H9 (cell line): Measurements from ENCODE around the gene TNFSF9. TPM values are rescaled to one million over a fixed set of nuclear protein-coding genes. Genes with fewer than 3 reads are reported as not detected.

Experiments used
- DNase-seq: peaks from one replicate; pipeline ENCODE4 v3.0.0-alpha.2; 2017
- H2AFZ ChIP-seq: one replicate; pipeline ENCODE4 v1.6.1; 2013; ENCODE audit warnings: mild to moderate bottlenecking, low read length, control low read depth, moderate library complexity
- H2AK5ac ChIP-seq: 2 replicates; pipeline ENCODE4 v1.6.1; 2013; ENCODE audit warnings: low read length, control low read depth, mixed read lengths; ENCODE audit not compliant: insufficient read length
- H2BK120ac ChIP-seq: one replicate; pipeline ENCODE4 v1.6.1; 2013; ENCODE audit warnings: low read depth, mild to moderate bottlenecking, low read length, control low read depth, inconsistent platforms; ENCODE audit not compliant: poor library complexity, severe bottlenecking
- H2BK12ac ChIP-seq: 2 replicates; pipeline ENCODE4 v1.6.1; 2013; ENCODE audit warnings: low read length, control low read depth, mixed read lengths, low read depth; ENCODE audit not compliant: insufficient read length
- H2BK15ac ChIP-seq: 2 replicates; pipeline ENCODE4 v1.6.1; 2013; ENCODE audit warnings: low read depth, low read length, control low read depth
- H2BK20ac ChIP-seq: one replicate; pipeline ENCODE4 v1.6.1; 2013; ENCODE audit warnings: low read depth, mild to moderate bottlenecking, low read length, control low read depth, inconsistent platforms; ENCODE audit not compliant: poor library complexity, severe bottlenecking
- H2BK5ac ChIP-seq: 2 replicates; pipeline ENCODE4 v1.6.1; 2013; ENCODE audit warnings: low read length, control low read depth, mixed read lengths; ENCODE audit not compliant: insufficient read length
- H3K14ac ChIP-seq: 2 replicates; pipeline ENCODE4 v1.6.1; 2013; ENCODE audit warnings: low read length, control low read depth; ENCODE audit not compliant: insufficient read depth
- H3K18ac ChIP-seq: 2 replicates; pipeline ENCODE4 v1.6.1; 2013; ENCODE audit warnings: low read depth, mild to moderate bottlenecking, mixed read lengths, low read length, control low read depth; ENCODE audit not compliant: insufficient read length
- H3K23ac ChIP-seq: 2 replicates; pipeline ENCODE4 v1.6.1; 2013; ENCODE audit warnings: low read length, control low read depth, mixed read lengths, low read depth; ENCODE audit not compliant: insufficient read length
- H3K23me2 ChIP-seq: 2 replicates; pipeline ENCODE4 v1.6.1; 2013; ENCODE audit warnings: low read depth, mild to moderate bottlenecking, mixed read lengths, low read length, control low read depth; ENCODE audit not compliant: insufficient read length, poor library complexity, severe bottlenecking
- H3K27ac ChIP-seq: 2 replicates; pipeline ENCODE4 v1.5.1; 2013; ENCODE audit warnings: low read length, control low read depth, mixed read lengths, low read depth; ENCODE audit not compliant: insufficient read length
- H3K27me3 ChIP-seq: 2 replicates; pipeline ENCODE4 v1.6.1; 2013; ENCODE audit warnings: low read length, control low read depth, inconsistent platforms; ENCODE audit not compliant: insufficient read depth
- H3K4ac ChIP-seq: 2 replicates; pipeline ENCODE4 v1.6.1; 2013; ENCODE audit warnings: low read depth, mild to moderate bottlenecking, control low read depth, inconsistent platforms, low read length, moderate library complexity
- H3K4me1 ChIP-seq: 2 replicates; pipeline ENCODE4 v1.6.1; 2013; ENCODE audit warnings: low read length, control low read depth, inconsistent platforms; ENCODE audit not compliant: insufficient read depth
- H3K4me2 ChIP-seq: 2 replicates; pipeline ENCODE4 v1.6.1; 2013; ENCODE audit warnings: low read length, control low read depth, mixed read lengths; ENCODE audit not compliant: insufficient read length, insufficient read depth
- H3K56ac ChIP-seq: 2 replicates; pipeline ENCODE4 v1.6.1; 2013; ENCODE audit warnings: low read depth, mild to moderate bottlenecking, mixed read lengths, low read length, control low read depth; ENCODE audit not compliant: insufficient read length
- H3K79me1 ChIP-seq: 2 replicates; pipeline ENCODE4 v1.6.1; 2013; ENCODE audit warnings: low read depth, mild to moderate bottlenecking, moderate library complexity, low read length, control low read depth, inconsistent platforms; ENCODE audit not compliant: insufficient read depth, poor library complexity, severe bottlenecking
- H3K79me2 ChIP-seq: 2 replicates; pipeline ENCODE4 v1.6.1; 2013; ENCODE audit warnings: low read length, control low read depth, inconsistent platforms; ENCODE audit not compliant: insufficient read depth
- H3K9ac ChIP-seq: 2 replicates; pipeline ENCODE4 v1.6.1; 2013; ENCODE audit warnings: low read length, control low read depth, mixed read lengths; ENCODE audit not compliant: insufficient read length; ENCODE audit errors: extremely low read depth
- H3K9me3 ChIP-seq: one replicate; pipeline ENCODE4 v1.6.1; 2013; ENCODE audit warnings: low read depth, low read length, inconsistent platforms; ENCODE audit not compliant: control insufficient read depth
- H3T11ph ChIP-seq: one replicate; pipeline ENCODE4 v1.6.1; 2013; ENCODE audit warnings: mild to moderate bottlenecking, low read length, control low read depth, inconsistent platforms
- H4K20me1 ChIP-seq: one replicate; pipeline ENCODE4 v1.6.1; 2013; ENCODE audit not compliant: control insufficient read depth, insufficient read length, insufficient read depth
- H4K5ac ChIP-seq: 2 replicates; pipeline ENCODE4 v1.6.1; 2013; ENCODE audit warnings: low read depth, mild to moderate bottlenecking, mixed read lengths, low read length, control low read depth; ENCODE audit not compliant: insufficient read length
- H4K8ac ChIP-seq: replicated peaks from 2 replicates; pipeline ENCODE4 v1.6.1; 2013; ENCODE audit warnings: low read length, control low read depth, mixed read lengths, low read depth; ENCODE audit not compliant: insufficient read length
- H4K91ac ChIP-seq: 2 replicates; pipeline ENCODE4 v1.6.1; 2013; ENCODE audit warnings: low read depth, mild to moderate bottlenecking, moderate library complexity, mixed read lengths, low read length, control low read depth; ENCODE audit not compliant: insufficient read length
- H3K27ac Mint-ChIP-seq, 3 experiments: 2 replicates in 2 of 3; 3 replicates in 1 of 3; pipeline ENCODE4 v1.8.0; 2020 to 2021; ENCODE audit warnings: mixed read lengths in 3 of 3, mild to moderate bottlenecking in 1 of 3, moderate library complexity in 1 of 3
- H3K27me3 Mint-ChIP-seq: 2 replicates; pipeline ENCODE4 v1.8.0; 2021; ENCODE audit warnings: low read depth, mild to moderate bottlenecking, moderate library complexity, mixed read lengths
- H3K36me3 Mint-ChIP-seq, 3 experiments: 2 replicates in 2 of 3; 3 replicates in 1 of 3; pipeline ENCODE4 v1.8.0; 2020 to 2021; ENCODE audit warnings: low read depth in 3 of 3, mixed read lengths in 3 of 3; ENCODE audit not compliant: insufficient read depth in 1 of 3
- H3K4me1 Mint-ChIP-seq, 2 experiments: 2 replicates each; pipeline ENCODE4 v1.8.0; 2020; ENCODE audit warnings: mixed read lengths in 2 of 2
- H3K4me3 Mint-ChIP-seq, 2 experiments: 2 replicates in 1 of 2; 3 replicates in 1 of 2; pipeline ENCODE4 v1.8.0; 2020 to 2021; ENCODE audit warnings: mild to moderate bottlenecking in 2 of 2, mixed read lengths in 2 of 2, moderate library complexity in 1 of 2
- H3K9me3 Mint-ChIP-seq, 2 experiments: 2 replicates in 1 of 2; 3 replicates in 1 of 2; pipeline ENCODE4 v1.8.0; 2020; ENCODE audit warnings: mild to moderate bottlenecking in 2 of 2, mixed read lengths in 2 of 2, moderate library complexity in 1 of 2
- CTCF ChIP-seq: fragments of 200-600 bp; sonication (generic); conservative IDR thresholded peaks from 3 replicates; pipeline ENCODE4 v1.8.0; 2021; ENCODE audit warnings: antibody characterized with exemption, mild to moderate bottlenecking
- WGBS: extraction: QIAGEN DNeasy Blood & Tissue Kit; methylation state at CpG from one replicate; pipeline ENCODE4 v1.1.7; 2013; ENCODE audit warnings: missing lambda C conversion rate, low lambda C conversion rate, mixed read lengths; ENCODE audit not compliant: insufficient read length; ENCODE audit errors: extremely low coverage; 5-methylcytosine and 5-hydroxymethylcytosine counted together
- total RNA-seq: library from RNA; stranded (reverse); gene quantifications from 2 replicates; pipeline ENCODE4 v1.2.1, GENCODE V29; 2021

The TNFSF9 gene
- total RNA-seq, 1 experiment from 2014 or later, result 1.9 TPM

GRCh38 chr19:6481541-6482342, 49.1 kb upstream of the TNFSF9 start, which contains the start of gene DENND1C:
Gene DENND1C, minus strand, starts transcription at chr19:6481787. Its CDS starts 92 bp downstream, at chr19:6481695.
- no peaks in the 10 kb centered on the region for H3K4me1 ChIP-seq

More at GRCh38 chr19:6481541-6482342, 49.1 kb upstream of the TNFSF9 start, which contains the start of gene DENND1C:
- H3T11ph ChIP-seq, result no peak within 1 kb of the TSS
- no peak within 1 kb of the TSS for H4K91ac ChIP-seq
- Mint-ChIP-seq H3K9me3 (no peaks in the 10 kb centered on the region), H3K4me1 (peaks cover 9 to 15% of the 10 kb centered on the region in 2 experiments), H3K4me3 (peak within 1 kb of the TSS in 1 of 2 experiments; percentile 39; a peak in 2 of 5 replicates), H3K27me3 (peaks cover 6% of the 10 kb centered on the region), H3K36me3 (no peaks in the 10 kb centered on the region), H3K27ac (0 out of 7 replicates have a peak within 1 kb of the TSS, but pooled peaks of 1 of the 3 experiments have one; percentile 25)
- H2BK15ac ChIP-seq, result no peak within 1 kb of the TSS
- peak; percentile 61 for DNase-seq
- no peaks in the 10 kb centered on the region for H3K79me2 ChIP-seq
- H3K9ac ChIP-seq, result no peak within 1 kb of the TSS
- H3K56ac ChIP-seq, result no peak within 1 kb of the TSS
- H3K9me3 ChIP-seq, result no peaks in the 10 kb centered on the region
- H4K8ac ChIP-seq, result no peak within 1 kb of the TSS
- H3K23ac ChIP-seq, result no peak within 1 kb of the TSS
- H2BK5ac ChIP-seq, result no peak within 1 kb of the TSS
- peak; percentile 75 for TF ChIP-seq CTCF
- no peak within 1 kb of the TSS for H2BK120ac ChIP-seq
- no peak within 1 kb of the TSS for H2AK5ac ChIP-seq
- H4K5ac ChIP-seq, result no peak within 1 kb of the TSS
- H3K18ac ChIP-seq, result no peak within 1 kb of the TSS
- no peaks in the 10 kb centered on the region for H4K20me1 ChIP-seq
- no peak within 1 kb of the TSS for H3K14ac ChIP-seq
- peaks cover 3% of the 10 kb centered on the region for H3K23me2 ChIP-seq
- no CpG with 5 or more reads among the region's 24 CpGs for WGBS
- H2BK12ac ChIP-seq, result no peak within 1 kb of the TSS
- no peak within 1 kb of the TSS for H3K4me2 ChIP-seq
- H2AFZ ChIP-seq, result no peak within 1 kb of the TSS
- no peak within 1 kb of the TSS for H3K4ac ChIP-seq
- H2BK20ac ChIP-seq, result no peak within 1 kb of the TSS
- H3K27me3 ChIP-seq, result no peaks in the 10 kb centered on the region
- H3K27ac ChIP-seq, result no peak within 1 kb of the TSS
- no peaks in the 10 kb centered on the region for H3K79me1 ChIP-seq
